ENCODE results near the gene RBM15B.

- TF ChIP-seq SIN3A (IDR thresholded peaks at IDR 0.05; ENCODE audit: borderline replicate concordance, insufficient read depth, low read depth, low read length) (no peak), CTCF (IDR thresholded peaks at IDR 0.05) (no peak)
Observed at GRCh38 chr3:51401735-51402134, 10.7 kb downstream of the RBM15B start.

All from Panc1 (cell line).